ENCODE results near the gene HSD3B7.
"Not testable (repeated sequence)": the region's sequence is repeated elsewhere in the genome, so short reads cannot be mapped to it uniquely, and the experiment has no call there.

HSD3B7 gene

DNA sequence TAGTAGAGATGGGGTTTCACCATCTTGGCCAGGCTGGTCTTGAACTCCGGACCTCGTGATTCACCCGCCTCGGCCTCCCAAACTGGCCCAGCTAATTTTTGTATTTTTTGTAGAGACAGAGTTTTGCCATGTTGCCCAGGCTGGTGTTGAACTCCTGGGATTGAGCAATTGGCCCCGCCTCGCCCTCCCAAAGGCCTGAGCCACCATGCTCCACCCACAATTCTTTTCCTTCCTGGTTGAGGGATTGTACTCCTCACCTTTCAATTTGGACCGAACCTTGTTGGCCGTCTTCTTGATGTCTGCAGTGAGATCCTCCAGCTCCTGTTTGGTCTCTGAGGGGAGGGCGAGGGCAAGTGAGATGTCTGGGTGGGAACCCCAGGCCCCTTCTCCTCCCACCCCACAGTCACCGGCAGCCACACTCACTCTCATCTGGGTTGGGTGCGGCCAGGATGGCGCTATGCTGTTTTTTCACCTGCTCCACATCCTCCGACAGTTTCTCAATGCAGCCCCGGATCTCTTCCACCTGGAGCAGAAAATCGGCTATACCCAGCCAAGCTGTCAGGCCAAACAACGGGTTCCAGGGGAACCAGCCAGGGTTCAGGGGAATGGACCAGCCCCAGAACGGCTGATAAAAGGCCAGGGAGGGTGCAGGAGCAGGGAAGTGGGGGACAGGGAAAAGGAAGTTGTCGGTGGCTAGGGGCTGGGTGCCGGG is 15.8 kb downstream of the HSD3B7 start:
- no peak for DNase-seq (ENCODE audit: low read depth in 2 of 2)

GRCh38 chr16:31001507-31002249 is 16.7 kb downstream of the HSD3B7 start:
- DNase-seq (ENCODE audit: low read depth in 2 of 2), result no peak

GRCh38 chr16:31002250-31002700 is 17.3 kb downstream of the HSD3B7 start:
- no peak for DNase-seq (ENCODE audit: low read depth in 2 of 2)

DNA sequence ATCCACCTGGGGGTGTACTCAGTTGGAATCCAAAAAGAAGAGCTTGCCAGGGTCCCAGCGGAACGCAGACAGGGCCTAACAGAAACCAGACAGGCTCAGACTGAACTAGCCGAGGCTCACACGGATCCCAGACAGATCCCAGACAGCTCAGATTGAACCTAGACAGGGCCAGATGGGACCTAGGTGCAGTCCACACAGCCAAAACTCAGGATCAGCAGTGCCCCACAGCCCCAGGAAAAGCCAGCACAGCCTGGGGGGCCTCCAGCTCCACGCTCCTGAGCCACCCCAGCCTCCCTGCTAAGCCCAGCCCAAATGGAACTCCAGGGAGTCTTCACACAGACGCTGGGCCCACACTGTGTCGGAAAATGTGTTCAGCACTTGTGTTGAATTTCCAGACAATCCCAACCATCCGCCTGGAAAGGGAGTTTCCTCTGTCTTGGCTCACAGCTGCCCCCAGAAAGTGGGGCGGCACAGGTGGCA is 17.9 kb downstream of the HSD3B7 start:
- DNase-seq (ENCODE audit: low read depth in 2 of 2), result no peak

- DNase-seq (ENCODE audit: low read depth in 2 of 2), result no peak
Observed at GRCh38 chr16:31003744-31004143, 18.7 kb downstream of the HSD3B7 start.

- DNase-seq (ENCODE audit: low read depth in 2 of 2), result no peak
Observed at GRCh38 chr16:31004658-31005057, 19.7 kb downstream of the HSD3B7 start.

DNA sequence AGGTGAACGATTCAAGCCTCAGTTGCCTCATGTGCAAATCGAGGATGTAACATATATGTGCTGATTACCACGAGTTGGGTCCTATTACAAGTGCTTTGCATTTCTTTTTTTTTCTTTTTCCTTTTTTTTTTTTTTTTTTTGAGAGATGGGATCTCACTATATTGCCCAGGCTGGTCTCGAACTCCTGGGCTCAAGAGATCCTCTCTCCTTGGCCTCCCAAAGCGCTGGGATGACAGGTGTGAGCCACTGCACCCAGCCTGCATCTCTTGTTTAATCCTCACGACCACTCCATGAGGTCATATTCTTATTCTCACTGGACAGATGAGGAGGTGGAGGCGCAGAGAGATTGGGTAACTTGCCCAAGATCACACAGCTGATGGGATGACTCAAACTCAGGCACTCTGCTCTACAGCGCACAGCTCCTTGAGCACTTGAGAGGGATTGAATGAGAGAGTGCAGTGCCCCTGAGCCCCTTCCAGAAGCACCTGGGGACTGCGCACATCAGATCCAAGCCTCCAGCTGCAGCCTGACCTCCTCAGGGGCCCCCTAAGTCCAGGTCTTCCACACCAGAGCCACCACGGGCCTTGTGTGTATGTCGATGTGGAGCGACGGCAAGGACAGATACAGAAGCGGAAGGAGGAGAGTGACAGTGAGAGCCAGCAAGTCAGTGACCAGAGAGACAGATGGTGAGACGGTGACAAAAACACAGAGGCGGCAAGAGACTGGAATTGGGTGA is 20.5 kb downstream of the HSD3B7 start:
- no peak for DNase-seq (ENCODE audit: low read depth in 2 of 2)

DNA sequence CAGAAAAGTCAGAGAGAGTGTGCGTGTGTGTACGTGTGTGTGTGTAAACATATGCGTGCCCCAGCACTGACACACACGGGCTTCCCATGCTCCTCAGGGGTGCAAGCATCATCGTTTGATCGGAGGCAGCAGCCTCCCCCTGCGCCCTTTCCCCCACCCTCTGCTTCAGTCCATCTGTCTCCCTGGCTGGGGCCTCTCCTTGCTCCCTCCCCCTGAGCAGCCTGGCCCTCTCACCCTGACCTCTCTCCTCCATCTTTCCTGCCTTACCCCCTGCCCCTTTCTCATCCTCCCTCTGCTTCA is 21.0 kb downstream of the HSD3B7 start:
- no peak for DNase-seq (ENCODE audit: low read depth in 2 of 2)

DNA sequence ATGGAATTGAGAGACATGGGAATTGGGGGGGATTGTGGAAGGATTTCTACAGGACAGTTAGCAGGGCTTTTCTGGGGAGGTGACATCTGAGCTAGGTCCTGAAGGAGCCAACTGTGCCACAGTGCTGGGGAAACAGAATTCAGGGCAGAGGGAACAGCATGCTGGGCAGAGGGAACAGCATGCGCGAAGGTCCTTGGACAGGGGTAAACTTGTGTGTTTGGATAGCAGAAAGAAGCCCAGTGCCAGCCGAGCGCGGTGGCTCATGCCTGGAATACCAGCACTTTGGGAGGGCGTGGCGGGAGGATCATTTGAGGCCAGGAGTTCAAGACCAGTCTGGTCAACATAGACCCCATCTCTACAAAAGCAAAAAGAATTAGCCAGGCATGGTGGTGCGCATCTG is 21.6 kb downstream of the HSD3B7 start:
- no peak for DNase-seq (ENCODE audit: low read depth in 2 of 2)

DNA sequence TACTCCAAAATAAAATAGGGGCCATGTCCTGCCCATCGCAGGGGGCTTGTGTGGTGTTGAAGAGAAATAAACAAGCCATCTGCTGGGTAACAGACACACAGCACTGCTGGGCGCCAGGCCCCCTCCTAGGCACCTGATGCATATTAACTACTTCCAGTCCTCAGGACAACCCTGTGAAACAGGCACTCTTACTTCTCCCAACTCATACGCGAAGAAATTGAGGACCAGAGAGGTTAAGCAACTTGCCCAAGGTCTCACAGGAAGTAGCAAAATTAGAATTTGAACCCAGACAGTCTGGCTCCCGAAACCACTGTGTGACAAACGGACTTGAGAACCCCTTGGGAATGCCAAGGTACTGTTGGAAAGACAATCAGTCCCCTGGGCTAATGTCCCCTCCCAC is 22.7 kb downstream of the HSD3B7 start:
- no peak for DNase-seq (ENCODE audit: low read depth in 2 of 2)

GRCh38 chr16:31008149-31008548 is 23.1 kb downstream of the HSD3B7 start:
- DNase-seq (ENCODE audit: low read depth in 2 of 2), result no peak

- DNase-seq (ENCODE audit: low read depth in 2 of 2), result no peak
Observed at GRCh38 chr16:31008551-31008950, 23.5 kb downstream of the HSD3B7 start.

GRCh38 chr16:31009120-31009519 is 24.1 kb downstream of the HSD3B7 start:
- DNase-seq (ENCODE audit: low read depth in 2 of 2), result no peak

GRCh38 chr16:31009894-31010584 is 25.0 kb downstream of the HSD3B7 start:
- DNase-seq (ENCODE audit: low read depth in 2 of 2), result no peak

DNA sequence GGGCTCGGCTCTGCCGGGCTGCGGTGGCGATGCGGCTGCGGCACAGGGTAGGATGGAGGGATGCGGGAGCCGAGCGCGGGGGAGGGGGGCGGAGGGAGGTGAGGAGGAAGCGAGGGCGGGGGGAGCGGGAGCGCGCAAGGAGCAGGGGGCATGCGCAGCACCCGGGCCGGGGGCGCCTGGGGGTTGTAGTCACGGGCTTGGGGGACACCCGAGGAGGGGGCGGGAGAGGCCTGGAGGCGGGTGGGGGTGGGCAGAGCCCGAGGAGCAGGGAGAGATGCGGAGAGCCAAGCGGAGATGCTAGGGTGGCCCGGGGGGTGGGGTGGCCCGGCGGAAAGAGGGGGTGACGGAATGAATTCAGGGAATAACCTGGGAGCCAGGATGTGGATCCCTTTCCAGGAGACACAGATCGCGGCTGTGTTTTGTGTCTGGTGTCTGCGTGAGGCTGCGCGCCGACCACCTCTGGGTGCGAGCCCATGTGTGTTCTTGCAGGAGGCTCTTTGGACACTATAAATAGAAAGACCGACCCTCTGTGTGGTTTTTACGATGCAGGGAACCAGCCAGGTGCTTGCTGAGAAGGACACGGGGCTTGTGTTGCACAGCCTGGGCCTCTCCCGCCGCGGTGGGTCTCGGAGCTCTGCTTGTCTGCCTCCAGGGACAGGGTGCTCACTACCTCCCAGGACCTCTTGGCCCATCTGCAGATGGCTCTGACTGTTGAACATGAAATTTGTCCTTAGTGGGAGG is 25.7 kb downstream of the HSD3B7 start, which contains the start of gene STX1B:
Gene STX1B, minus strand, starts transcription at position 54 of the 741 bp plus-strand sequence. CDS start 242 bp downstream, outside the sequence.
- DNase-seq (ENCODE audit: low read depth in 2 of 2), result peak in 1 of 2 donors; percentile 52

GRCh38 chr16:31011815-31012214 is 26.8 kb downstream of the HSD3B7 start:
- not testable (repeated sequence) for DNase-seq (ENCODE audit: low read depth in 2 of 2)

GRCh38 chr16:31013292-31013691 is 28.3 kb downstream of the HSD3B7 start:
- not testable (repeated sequence) for DNase-seq (ENCODE audit: low read depth in 2 of 2)

DNA sequence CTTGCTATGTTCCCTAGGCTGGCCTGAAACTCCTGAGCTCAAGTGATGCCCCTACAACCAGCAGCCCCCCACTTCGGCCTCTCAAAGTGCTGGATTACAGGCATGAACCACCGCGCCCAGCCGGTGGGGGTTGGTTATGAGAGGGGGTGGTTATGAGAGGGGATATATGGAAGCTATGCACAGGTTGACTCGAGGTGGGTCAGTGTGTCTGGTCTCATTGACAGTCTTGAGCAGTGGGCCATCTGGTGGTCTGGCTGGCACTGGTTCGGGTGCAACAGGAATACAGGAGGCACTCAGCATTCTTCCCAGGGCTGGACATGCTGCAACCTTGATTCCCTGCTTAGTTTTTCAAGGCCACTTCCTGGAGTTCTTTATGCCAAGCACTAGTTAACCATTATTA is 31.0 kb downstream of the HSD3B7 start:
- DNase-seq (ENCODE audit: low read depth in 2 of 2), result no peak

- not testable (repeated sequence) for DNase-seq (ENCODE audit: low read depth in 2 of 2)
Observed at GRCh38 chr16:31017756-31018155, 32.7 kb downstream of the HSD3B7 start.

DNA sequence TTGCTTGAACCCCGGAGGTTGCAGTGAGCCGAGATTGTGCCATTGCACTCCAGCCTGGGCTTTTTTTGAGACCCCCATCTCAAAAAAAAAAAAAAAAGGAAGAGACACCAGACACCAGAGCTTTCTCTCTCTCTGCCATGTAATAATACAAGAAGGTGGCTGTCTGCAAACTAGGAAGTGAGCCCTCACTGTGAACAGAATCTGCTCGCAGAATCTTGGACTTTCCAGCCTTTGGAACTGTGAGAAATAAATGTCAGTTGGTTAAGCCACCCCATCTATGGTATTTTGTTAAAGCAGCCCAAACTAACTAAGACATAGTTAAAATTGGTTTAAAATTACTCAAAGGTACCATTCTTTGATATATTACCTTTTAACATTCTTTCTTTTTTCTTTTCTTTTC is 35.5 kb downstream of the HSD3B7 start:
- DNase-seq (ENCODE audit: low read depth in 2 of 2), result no peak
